GM19324 (cell line): ENCODE measurements around the gene FOXK1.
A peak's percentile ranks its signal among the peaks of the same experiment; 100 is the strongest.
"Not testable (repeated sequence)": the region's sequence is repeated elsewhere in the genome, so short reads cannot be mapped to it uniquely, and the experiment has no call there.

ENCODE experiments used
- ATAC-seq: cut with Tn5 transposase; IDR thresholded peaks from one replicate; pipeline ENCODE4 v1.9.1; 2021; ENCODE audit warnings: mild to moderate bottlenecking, moderate library complexity; ENCODE audit not compliant: unreplicated experiment, low FRiP score

Gene FOXK1

DNA sequence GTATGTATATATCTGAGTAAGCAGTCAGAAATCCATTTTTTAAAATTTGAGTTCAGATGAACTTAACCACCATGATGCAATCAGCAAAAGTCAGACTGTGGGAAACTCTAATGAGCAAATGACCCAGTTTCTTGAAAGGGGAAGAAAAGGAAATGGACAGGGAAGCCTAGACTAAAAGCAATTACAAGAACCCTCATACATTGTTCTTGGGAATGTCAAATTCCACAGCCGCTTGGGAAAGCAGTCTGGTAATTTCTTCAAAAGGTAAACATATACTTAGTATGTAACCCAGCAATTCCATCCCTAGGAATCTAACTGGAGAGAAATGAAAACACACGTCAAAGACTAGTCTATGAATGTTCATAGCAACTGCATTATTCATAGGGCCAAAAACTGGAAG is 16.4 kb upstream of the FOXK1 start:
- ATAC-seq, result no peak

DNA sequence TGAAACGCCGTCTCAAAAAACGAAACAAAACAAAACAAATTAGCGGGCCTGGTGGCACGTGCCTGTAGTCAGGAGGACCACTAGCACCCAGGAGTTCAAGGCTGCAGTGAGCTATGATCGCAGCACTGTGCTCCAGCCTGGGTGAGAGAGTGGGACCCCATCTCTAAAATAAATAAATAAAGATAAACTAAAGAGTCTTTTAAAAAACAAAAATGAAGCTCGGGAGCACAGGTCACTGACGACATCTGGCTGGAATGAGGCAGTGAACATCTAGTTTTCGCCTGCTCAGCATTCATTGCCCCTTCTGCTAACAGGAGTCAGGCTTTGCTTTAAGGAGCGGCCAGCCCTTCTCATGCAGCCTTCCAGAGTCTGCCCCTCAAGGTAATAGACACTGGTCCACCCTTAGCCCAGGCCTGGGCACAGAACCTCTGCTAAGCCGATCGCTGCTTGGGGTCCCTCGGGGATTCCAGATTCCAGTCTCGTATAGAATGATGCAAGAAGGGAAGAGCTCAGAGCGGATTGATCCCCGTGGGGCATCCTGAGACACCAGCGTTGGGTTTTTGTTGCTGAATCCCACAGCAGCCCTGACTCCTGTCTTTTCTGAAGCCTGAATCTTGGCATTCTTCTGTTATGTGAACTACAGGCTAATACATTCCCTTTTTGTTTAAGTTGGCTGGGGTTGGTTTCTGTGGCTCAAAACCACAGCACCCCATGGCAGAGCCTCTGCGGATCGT is 14.2 kb upstream of the FOXK1 start:
- no peak for ATAC-seq

- ATAC-seq, result no peak
Measured at GRCh38 chr7:4668510-4668847, 13.6 kb upstream of the FOXK1 start.

DNA sequence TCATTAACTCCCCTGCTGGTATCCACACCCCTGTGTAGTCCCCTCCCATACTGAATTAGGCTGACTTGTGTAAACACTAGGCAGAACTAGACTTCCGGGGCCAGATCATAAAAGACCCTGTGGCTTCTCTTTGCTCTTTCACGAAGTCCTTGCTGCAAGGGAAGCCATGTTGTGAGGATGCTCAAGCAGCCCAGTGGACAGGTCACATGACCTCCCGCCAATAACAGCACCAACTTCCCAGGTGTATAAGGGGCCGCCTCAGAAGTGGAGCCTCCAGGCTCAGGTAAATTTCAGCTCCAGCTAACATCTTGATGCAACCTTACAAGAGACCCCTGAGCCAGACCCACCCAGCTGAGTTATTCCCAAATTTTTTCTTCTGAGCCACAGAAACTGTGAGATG is 11.3 kb upstream of the FOXK1 start:
- ATAC-seq, result no peak

DNA sequence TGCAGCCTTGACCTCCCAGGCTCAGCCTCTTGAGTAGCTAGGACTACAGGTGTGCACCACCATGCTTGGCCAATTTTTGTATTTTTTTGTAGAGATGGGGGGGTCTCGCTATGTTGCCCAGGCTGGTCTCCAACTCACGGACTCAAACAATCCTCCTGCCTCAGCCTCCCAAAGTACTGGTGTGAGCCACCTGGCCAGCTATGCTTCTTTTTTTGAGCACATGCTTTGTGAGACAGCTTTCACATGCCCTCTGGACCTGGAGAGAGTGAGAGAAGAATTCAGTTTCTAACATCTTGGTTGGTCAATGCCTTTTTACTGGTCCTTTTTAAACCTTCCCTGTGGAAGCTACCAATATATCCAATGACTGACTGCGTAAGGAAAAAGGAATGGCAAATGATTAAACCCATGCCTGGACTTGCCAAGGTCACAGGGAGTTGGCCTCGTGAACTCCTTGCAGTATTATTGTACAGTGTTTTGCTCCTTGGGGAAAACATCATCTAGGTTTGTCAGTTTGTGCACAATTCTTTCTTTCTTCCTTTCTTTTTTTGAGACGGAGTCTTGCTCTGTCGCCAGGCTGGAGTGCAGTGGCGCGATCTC is 6.2 kb upstream of the FOXK1 start:
- no peak for ATAC-seq

DNA sequence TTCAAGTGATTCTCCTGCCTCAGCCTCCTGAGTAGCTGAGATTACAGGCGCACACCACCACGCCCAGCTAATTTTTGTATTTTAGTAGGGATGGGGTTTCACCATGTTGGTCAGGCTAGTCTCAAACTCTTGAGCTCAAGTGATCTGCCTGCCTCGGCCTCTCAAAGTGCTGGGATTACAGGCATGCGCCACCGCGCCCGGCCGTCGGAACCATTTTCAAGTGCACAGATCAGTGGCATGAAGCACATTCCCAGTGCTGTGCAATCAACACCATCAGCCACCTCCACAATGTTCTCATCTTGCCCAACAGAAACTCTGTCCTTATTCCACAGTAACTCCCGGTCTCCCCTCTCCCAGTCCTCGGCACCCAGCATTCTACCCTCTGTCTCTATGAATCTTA is 4.6 kb upstream of the FOXK1 start:
- ATAC-seq, result not testable (repeated sequence)

DNA sequence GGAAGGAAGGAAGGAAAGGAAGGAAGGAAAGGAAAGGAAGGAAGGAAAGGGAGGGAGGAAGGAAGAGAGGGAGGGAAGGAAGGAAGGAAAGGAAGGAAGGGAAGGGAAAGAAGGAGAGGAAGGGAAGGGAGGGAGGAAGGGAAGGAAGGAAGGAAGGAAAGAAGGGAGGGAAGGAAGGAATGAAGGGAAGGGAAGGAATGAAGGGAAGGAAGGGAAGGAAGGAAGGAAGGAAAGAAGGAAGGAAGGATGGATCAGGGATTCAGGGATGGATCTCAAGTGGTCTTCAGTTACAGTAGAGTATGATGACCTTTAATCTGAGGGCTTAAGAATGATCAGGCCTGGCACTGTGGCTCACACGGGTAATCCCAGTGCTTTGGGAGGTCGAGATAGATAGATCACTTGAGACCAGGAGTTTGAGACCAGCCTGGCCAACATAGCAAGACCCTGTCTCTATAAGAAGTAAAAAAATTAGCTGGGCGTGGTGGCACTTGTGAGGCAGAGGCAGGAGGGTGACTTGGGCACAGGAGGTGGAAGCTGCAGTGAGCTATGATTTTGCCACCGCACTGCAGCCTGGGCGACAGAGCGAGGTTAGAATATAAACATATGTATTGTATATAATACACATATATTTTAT is 760 bp upstream of the FOXK1 start:
- no peak for ATAC-seq

- peak; percentile 34 for ATAC-seq
Measured at GRCh38 chr7:4682621-4683042, 537 bp downstream of the FOXK1 start.

- ATAC-seq, result no peak
Measured at GRCh38 chr7:4683043-4683883, 1.2 kb downstream of the FOXK1 start.

DNA sequence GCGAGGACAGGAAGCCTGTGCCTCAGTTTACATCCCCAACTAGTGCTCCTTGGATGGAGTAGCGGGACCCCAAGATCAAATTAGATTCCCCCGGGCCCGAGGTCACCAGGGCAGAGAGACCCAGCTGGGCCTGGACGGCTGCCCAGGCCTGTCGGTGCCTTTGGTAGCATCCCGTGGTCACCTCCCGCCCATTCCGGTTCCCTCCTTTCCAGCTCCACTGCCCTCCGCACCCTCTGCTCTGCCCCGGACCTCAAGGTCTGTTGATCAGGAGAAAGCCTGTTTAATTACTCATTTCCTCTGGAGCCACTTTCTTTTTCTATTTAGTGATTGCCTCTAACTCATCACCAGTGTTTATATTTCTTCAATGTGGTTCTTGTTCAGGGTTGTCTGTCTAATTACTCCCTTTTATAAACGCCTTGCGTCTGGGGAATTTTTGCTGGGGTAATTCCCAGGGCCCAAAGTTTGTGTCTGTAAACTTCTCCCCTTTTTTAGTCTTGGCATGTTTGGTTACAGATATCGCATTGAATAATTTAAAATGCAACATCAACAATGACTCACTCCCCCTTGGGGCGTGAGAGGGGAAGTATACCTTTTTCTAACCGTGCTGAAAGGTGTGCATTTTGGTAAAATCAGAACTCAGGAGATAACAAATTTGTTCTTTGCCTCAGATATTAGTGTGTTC is 1.9 kb downstream of the FOXK1 start:
- no peak for ATAC-seq

- no peak for ATAC-seq
Measured at GRCh38 chr7:4684846-4685245, 2.8 kb downstream of the FOXK1 start.

DNA sequence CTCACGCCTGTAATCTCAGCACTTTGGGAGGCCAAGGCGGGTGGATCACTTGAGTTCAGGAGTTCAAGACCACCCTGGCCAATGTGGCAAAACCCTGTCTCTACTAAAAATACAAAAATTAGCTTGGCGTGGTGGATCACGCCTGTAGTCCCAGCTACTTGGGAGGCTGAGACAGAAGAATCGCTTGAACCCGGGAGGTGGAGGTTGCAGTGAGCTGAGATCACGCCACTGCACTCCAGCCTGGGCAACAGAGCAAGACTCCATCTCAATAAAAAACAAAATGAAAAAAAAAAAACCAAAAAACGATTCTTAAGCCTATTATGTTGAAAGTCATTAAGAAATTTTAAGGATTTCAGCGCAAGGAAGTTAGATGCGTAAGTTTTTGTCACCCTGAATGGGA is 3.6 kb downstream of the FOXK1 start:
- not testable (repeated sequence) for ATAC-seq

GRCh38 chr7:4687956-4688355 is 5.9 kb downstream of the FOXK1 start:
- no peak for ATAC-seq

GRCh38 chr7:4689151-4689550 is 7.1 kb downstream of the FOXK1 start:
- no peak for ATAC-seq

DNA sequence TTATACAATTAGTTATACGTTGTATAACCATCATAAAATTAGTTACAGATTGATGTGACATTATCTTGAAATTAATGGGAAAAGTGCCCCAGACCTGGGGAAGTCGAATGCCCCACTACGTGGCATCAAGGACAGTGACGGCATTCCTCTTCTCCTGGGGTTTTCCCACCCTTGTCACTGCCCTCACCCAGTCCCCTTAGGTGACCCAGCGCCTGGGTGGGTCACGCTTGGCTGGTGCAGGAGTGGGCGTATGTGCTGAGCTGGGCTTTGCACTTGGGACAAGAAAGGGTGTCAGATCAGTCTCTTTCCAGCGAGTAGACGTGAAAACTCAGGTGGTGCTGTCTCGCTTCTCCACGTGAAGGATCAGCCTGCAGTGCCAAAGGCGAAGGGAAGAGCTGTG is 7.6 kb downstream of the FOXK1 start:
- no peak for ATAC-seq

DNA sequence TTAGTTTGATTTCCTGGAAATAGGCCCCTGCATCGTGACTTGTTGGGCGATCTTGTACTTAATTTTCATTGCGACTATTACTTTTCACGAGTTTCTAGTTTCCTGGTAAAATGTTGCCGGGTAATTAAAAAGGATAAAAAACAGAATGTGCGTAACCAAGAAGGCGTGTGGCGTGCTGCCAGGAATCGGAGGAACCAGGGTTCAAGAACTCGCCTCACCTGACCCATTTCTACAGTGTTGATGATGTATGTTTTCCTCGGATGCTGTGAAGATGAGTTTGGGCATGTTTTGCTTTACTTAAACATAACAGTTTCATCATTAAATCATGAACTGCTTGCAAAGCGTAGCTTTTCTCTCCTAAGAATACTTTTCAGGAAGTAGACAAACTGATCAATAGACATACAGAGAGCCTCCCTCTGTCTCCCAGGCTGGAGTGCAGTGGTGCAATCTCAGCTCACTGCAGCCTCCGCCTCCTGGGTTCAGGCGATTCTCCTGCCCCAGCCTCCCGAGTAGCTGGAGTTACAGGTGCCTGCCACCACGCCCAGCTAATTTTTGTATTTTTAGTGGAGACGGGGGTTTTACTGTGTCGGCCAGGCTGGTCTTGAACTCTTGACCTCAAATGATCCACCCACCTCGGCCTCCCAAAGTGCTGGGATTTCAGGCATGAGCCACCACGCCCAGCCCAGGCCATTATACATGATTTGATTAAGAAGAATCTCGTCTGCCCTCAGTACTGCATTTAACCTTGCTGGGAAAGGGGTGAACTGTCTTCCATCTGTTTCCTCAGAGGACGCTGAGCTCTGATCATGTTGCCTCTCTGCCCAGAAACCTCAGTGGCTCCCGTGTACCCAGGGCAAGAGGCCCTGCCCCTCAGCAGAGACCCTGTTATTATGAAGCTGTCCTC is 9.1 kb downstream of the FOXK1 start:
- ATAC-seq, result no peak

DNA sequence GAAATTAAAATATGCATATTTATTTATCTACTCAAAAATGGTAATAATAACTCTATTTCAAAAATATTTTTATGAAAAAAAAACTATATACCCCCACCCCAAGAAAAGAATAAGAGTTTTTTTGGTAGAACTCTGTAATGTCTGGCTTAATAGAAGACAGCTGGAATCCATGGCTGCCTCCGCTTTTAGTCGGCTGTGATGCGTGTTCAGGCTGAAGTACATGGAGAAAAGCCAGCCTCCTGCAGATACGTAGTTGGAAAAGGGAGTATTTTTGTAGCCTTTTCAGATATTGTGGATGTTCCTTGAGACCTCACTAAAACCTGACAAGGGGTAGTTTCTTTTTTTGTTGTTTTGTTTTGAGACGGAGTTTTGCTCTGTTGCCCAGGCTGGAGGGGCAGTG is 10.0 kb downstream of the FOXK1 start:
- ATAC-seq, result no peak

GRCh38 chr7:4692622-4693021 is 10.5 kb downstream of the FOXK1 start:
- ATAC-seq, result not testable (repeated sequence)

DNA sequence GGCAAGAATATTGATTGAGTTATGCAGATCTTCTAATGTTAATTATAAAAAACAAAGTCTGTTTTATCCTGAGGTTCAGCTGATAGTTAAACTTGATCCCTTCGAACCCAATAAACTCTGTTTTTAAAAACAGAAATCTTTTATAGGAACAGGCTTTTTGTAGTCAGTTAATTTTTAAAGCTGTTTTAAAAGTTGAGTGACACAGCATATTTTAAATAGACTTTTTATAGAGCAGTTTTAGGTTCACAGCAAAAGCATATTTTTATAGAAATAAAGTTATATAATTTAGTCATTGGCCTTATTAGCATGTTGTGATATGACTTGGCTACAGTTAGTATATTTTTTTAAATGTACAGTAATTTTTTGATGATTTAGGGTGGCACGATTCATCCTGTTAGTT is 11.1 kb downstream of the FOXK1 start:
- ATAC-seq, result no peak

- ATAC-seq, result no peak
Measured at GRCh38 chr7:4693749-4694148, 11.7 kb downstream of the FOXK1 start.
